ENCODE data around the gene TEAD4. TPM values are rescaled to one million over a fixed set of nuclear protein-coding genes. Genes with fewer than 3 reads are reported as not detected.
A peak's percentile ranks its signal among the peaks of the same experiment; 100 is the strongest.

The TEAD4 gene
- total and polyA plus RNA-seq, 2 donors (not counting 1 experiment from before 2014, with no cell fraction given), result not detected

GRCh38 chr12:3075315-3075714, 116.1 kb downstream of the TEAD4 start:
- ChIA-PET POLR2A (no interaction called here), CTCF (interaction anchor here (0.8 to 1.5 kb wide), 2 partner anchors 200 kb away, joined by 4 to 8 read pairs; no protein-coding TSS in a partner anchor)
- Mint-ChIP-seq H3K4me1 (peaks cover 15% of the 10 kb centered on the region), H3K9me3 (ENCODE audit: insufficient read depth) (no peaks in the 10 kb centered on the region), H3K27me3 (peaks cover 10% of the 10 kb centered on the region), H3K27ac (no peak overlapping the region), H3K4me3 (peak overlapping the region; percentile 24)
- no peak overlapping the region for H3K9ac ChIP-seq (ENCODE audit: low read length)
- no peaks in the 10 kb centered on the region for H3K79me2 ChIP-seq (ENCODE audit: control insufficient read depth, insufficient read depth, low read length)
- WGBS (ENCODE audit: insufficient coverage), result 93% methylated on average over 5 of the region's 6 CpGs
- no peak for DNase-seq
- intact Hi-C loops (cut with micrococcal nuclease), result loop anchor here (5.0 kb wide), 1 partner anchor 188 kb away; no protein-coding TSS in a partner anchor
- H3K4me1 ChIP-seq (ENCODE audit: control insufficient read depth in 2 of 2, insufficient read depth in 2 of 2, low read length in 2 of 2), result peaks cover 19 to 20% of the 10 kb centered on the region in 2 donors
- H3K9me3 ChIP-seq (ENCODE audit: control extremely low read depth in 1 of 3, control insufficient read depth in 2 of 3, insufficient read depth in 1 of 3, low read length in 2 of 3), result peaks cover 0 to 6% (median 0%) of the 10 kb centered on the region in 3 donors
- no peaks in the 10 kb centered on the region for H3K36me3 ChIP-seq (replicated peaks in 1 of 2; ENCODE audit: control extremely low read depth in 1 of 2, control insufficient read depth in 1 of 2, extremely low read depth in 1 of 2, insufficient read depth in 2 of 2, low read length in 1 of 2)
- no peak overlapping the region for H3K4me3 ChIP-seq (ENCODE audit: control extremely low read depth in 1 of 5, extremely low read depth in 1 of 5, insufficient read depth in 1 of 5, low read depth in 2 of 5, low read length in 4 of 5)
- no peak overlapping the region for H3K27ac ChIP-seq (ENCODE audit: low read length in 2 of 2)
- no peak overlapping the region for H2AFZ ChIP-seq (ENCODE audit: insufficient read depth, low read depth, low read length, poor library complexity, severe bottlenecking)
- no peak for ATAC-seq (ENCODE audit: low read depth)
- TF ChIP-seq EZH2 (IDR thresholded peaks at IDR 0.05; ENCODE audit: borderline replicate concordance, insufficient read depth, low read depth, low read length, poor library complexity, severe bottlenecking), result no peak
- TF ChIP-seq CTCF (IDR thresholded peaks at IDR 0.05), result no peak
- H3K4me2 ChIP-seq (replicated peaks; ENCODE audit: low read depth, low read length, poor library complexity, severe bottlenecking), result no peak overlapping the region
- peaks cover 0 to 29% (median 13%) of the 10 kb centered on the region in 4 experiments for H3K27me3 ChIP-seq (replicated peaks in 1 of 4; ENCODE audit: control extremely low read depth in 1 of 4, control insufficient read depth in 3 of 4, insufficient read depth in 4 of 4, low read length in 3 of 4)
- H4K20me1 ChIP-seq (ENCODE audit: control insufficient read depth, insufficient read depth, low read length, poor library complexity, severe bottlenecking), result no peaks in the 10 kb centered on the region

Data from B cell (primary cell).